ENCODE results near the gene MARCO.
A peak's percentile ranks its signal among the peaks of the same experiment; 100 is the strongest.
"Not testable (repeated sequence)": the region's sequence is repeated elsewhere in the genome, so short reads cannot be mapped to it uniquely, and the experiment has no call there.

Gene MARCO

GRCh38 chr2:119005051-119005450, 63.1 kb downstream of the MARCO start:
- DNase-seq (ENCODE audit: low spot score): no peak

GRCh38 chr2:119005555-119005954, 63.6 kb downstream of the MARCO start:
- DNase-seq (ENCODE audit: low spot score): no peak

- DNase-seq (ENCODE audit: low spot score): no peak
These were observed 64.4 kb downstream of the MARCO start for GRCh38 chr2:119006441-119006840.

GRCh38 chr2:119008108-119008507, 66.1 kb downstream of the MARCO start:
- DNase-seq (ENCODE audit: low spot score): no peak

GRCh38 chr2:119009110-119009509, 67.1 kb downstream of the MARCO start:
- DNase-seq (ENCODE audit: low spot score): no peak

GRCh38 chr2:119010336-119010735, 68.3 kb downstream of the MARCO start:
- DNase-seq (ENCODE audit: low spot score): no peak

GRCh38 chr2:119011162-119011909, 69.3 kb downstream of the MARCO start:
- DNase-seq (ENCODE audit: low spot score): peak; percentile 55

- no peak for DNase-seq (ENCODE audit: low spot score)
These were observed 69.9 kb downstream of the MARCO start for GRCh38 chr2:119011910-119012209.

GRCh38 chr2:119012345-119013301, 70.6 kb downstream of the MARCO start:
- no peak for DNase-seq (ENCODE audit: low spot score)

- no peak for DNase-seq (ENCODE audit: low spot score)
These were observed 71.7 kb downstream of the MARCO start for GRCh38 chr2:119013671-119014070.

GRCh38 chr2:119015845-119016244, 73.9 kb downstream of the MARCO start:
- peak; percentile 30 for DNase-seq (ENCODE audit: low spot score)

- DNase-seq (ENCODE audit: low spot score): no peak
These were observed 77.5 kb downstream of the MARCO start for GRCh38 chr2:119019521-119019920.

- no peak for DNase-seq (ENCODE audit: low spot score)
These were observed 80.7 kb downstream of the MARCO start for GRCh38 chr2:119022678-119023077.

GRCh38 chr2:119023534-119023933, 81.5 kb downstream of the MARCO start:
- DNase-seq (ENCODE audit: low spot score): no peak

- no peak for DNase-seq (ENCODE audit: low spot score)
These were observed 82.2 kb downstream of the MARCO start for GRCh38 chr2:119024152-119024551.

GRCh38 chr2:119024568-119024967, 82.6 kb downstream of the MARCO start:
- DNase-seq (ENCODE audit: low spot score): no peak

GRCh38 chr2:119025013-119025412, 83.0 kb downstream of the MARCO start:
- DNase-seq (ENCODE audit: low spot score): no peak

- no peak for DNase-seq (ENCODE audit: low spot score)
These were observed 83.9 kb downstream of the MARCO start for GRCh38 chr2:119025762-119026351.

GRCh38 chr2:119026890-119027289, 84.9 kb downstream of the MARCO start:
- DNase-seq (ENCODE audit: low spot score): no peak

- DNase-seq (ENCODE audit: low spot score): no peak
These were observed 86.6 kb downstream of the MARCO start for GRCh38 chr2:119028327-119029174.

GRCh38 chr2:119029297-119029696, 87.3 kb downstream of the MARCO start:
- DNase-seq (ENCODE audit: low spot score): no peak

- DNase-seq (ENCODE audit: low spot score): not testable (repeated sequence)
These were observed 95.9 kb downstream of the MARCO start for GRCh38 chr2:119037922-119038321.

Data from Ammon's horn (tissue), 1 donor.